Measurements from ENCODE around the gene ICAM3.

DNA sequence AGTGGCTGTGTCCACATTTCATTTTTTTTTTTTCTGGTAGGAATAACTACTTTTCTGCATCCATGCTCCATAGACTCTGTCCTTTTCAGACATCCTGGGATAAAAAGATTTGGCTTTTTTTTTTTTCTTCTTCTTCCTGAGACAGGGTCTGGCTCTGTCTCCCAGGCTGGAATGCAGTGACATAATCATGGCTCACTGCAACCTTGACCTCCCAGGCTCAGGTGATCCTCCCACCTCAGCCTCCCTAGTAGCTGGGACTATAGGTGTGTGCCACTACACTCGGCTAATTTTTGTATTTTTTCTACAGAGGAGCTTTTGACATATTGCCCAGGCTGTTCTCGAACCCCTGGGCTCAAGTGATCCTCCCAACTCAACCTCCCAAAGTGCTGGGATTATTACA, 4.1 kb upstream of the ICAM3 start:
- TF ChIP-seq, protein P1, sequence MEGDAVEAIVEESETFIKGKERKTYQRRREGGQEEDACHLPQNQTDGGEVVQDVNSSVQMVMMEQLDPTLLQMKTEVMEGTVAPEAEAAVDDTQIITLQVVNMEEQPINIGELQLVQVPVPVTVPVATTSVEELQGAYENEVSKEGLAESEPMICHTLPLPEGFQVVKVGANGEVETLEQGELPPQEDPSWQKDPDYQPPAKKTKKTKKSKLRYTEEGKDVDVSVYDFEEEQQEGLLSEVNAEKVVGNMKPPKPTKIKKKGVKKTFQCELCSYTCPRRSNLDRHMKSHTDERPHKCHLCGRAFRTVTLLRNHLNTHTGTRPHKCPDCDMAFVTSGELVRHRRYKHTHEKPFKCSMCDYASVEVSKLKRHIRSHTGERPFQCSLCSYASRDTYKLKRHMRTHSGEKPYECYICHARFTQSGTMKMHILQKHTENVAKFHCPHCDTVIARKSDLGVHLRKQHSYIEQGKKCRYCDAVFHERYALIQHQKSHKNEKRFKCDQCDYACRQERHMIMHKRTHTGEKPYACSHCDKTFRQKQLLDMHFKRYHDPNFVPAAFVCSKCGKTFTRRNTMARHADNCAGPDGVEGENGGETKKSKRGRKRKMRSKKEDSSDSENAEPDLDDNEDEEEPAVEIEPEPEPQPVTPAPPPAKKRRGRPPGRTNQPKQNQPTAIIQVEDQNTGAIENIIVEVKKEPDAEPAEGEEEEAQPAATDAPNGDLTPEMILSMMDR (conservative IDR thresholded peaks at IDR 0.05 in 1 of 2, IDR thresholded peaks at IDR 0.05 in 1 of 2; ENCODE audit: extremely low read depth in 1 of 2, insufficient read depth in 1 of 2, low read depth in 1 of 2, low read length in 2 of 2), result no peak
- no peak for TF ChIP-seq EZH2 (IDR thresholded peaks at IDR 0.05; ENCODE audit: borderline replicate concordance, low read length)

Data from mammary epithelial cell (primary cell).